GM18873 (cell line): ENCODE measurements around the gene TLN1.

Experiments
- ATAC-seq: cut with Tn5 transposase; IDR thresholded peaks from one replicate; pipeline ENCODE4 v1.9.1; 2021; ENCODE audit warnings: mild to moderate bottlenecking, moderate library complexity, moderate number of reproducible peaks; ENCODE audit not compliant: unreplicated experiment, low FRiP score

Gene TLN1

GRCh38 chr9:35669331-35670145 lies 62.5 kb downstream of the TLN1 start:
- no peak for ATAC-seq

- no peak for ATAC-seq
Measured at GRCh38 chr9:35667939-35668338, 64.1 kb downstream of the TLN1 start.

- ATAC-seq = no peak
Measured at GRCh38 chr9:35666549-35666948, 65.4 kb downstream of the TLN1 start.

- no peak for ATAC-seq
Measured at GRCh38 chr9:35666045-35666444, 66.0 kb downstream of the TLN1 start.

- no peak for ATAC-seq
Measured at GRCh38 chr9:35665471-35665818, 66.5 kb downstream of the TLN1 start.

- ATAC-seq = peak; percentile 43
Measured at GRCh38 chr9:35664531-35665470, 67.2 kb downstream of the TLN1 start, which contains the start of gene ARHGEF39. Gene ARHGEF39 (minus strand): TSS chr9:35665195. CDS start chr9:35665169, 26 bp downstream.

GRCh38 chr9:35662437-35662836 lies 69.6 kb downstream of the TLN1 start:
- no peak for ATAC-seq

- no peak for ATAC-seq
Measured at GRCh38 chr9:35661756-35662350, 70.1 kb downstream of the TLN1 start.

GRCh38 chr9:35660966-35661415 lies 71.0 kb downstream of the TLN1 start:
- no peak for ATAC-seq

GRCh38 chr9:35659340-35659739 lies 72.7 kb downstream of the TLN1 start:
- no peak for ATAC-seq

GRCh38 chr9:35658968-35659220 lies 73.1 kb downstream of the TLN1 start:
- ATAC-seq = no peak

- ATAC-seq = peak; percentile 41
Measured at GRCh38 chr9:35658137-35658967, 73.6 kb downstream of the TLN1 start, which contains the start of gene CCDC107. Gene CCDC107 (plus strand): TSS chr9:35658292. CDS start chr9:35658380, 88 bp downstream.

GRCh38 chr9:35657546-35658136 lies 74.4 kb downstream of the TLN1 start, which contains the start of gene RMRP:
Gene RMRP (minus strand): TSS chr9:35658019.
- ATAC-seq = peak; percentile 78

- no peak for ATAC-seq
Measured at GRCh38 chr9:35656831-35657545, 75.0 kb downstream of the TLN1 start.

- no peak for ATAC-seq
Measured at GRCh38 chr9:35656348-35656747, 75.6 kb downstream of the TLN1 start.

- no peak for ATAC-seq
Measured at GRCh38 chr9:35653611-35654010, 78.4 kb downstream of the TLN1 start.

GRCh38 chr9:35652829-35653209 lies 79.2 kb downstream of the TLN1 start:
- no peak for ATAC-seq

- ATAC-seq = no peak
Measured at GRCh38 chr9:35651956-35652828, 79.8 kb downstream of the TLN1 start.
